Mucosa of rectum (tissue), 2 donors: ENCODE results near the gene VGLL2.

Experiments used
- H3K27ac ChIP-seq, 2 donors: one replicate each; pipeline ENCODE4 v1.7.0; 2013; ENCODE audit warnings: inconsistent platforms in 2 of 2, low read depth in 2 of 2, low read length in 2 of 2
- H3K27me3 ChIP-seq, 2 donors: one replicate each; pipeline ENCODE4 v1.7.0; 2013; ENCODE audit warnings: low read length in 2 of 2; ENCODE audit not compliant: control insufficient read depth in 2 of 2, insufficient read depth in 2 of 2
- H3K36me3 ChIP-seq, 2 donors: one replicate each; pipeline ENCODE4 v1.7.0; 2013; ENCODE audit warnings: low read length in 2 of 2; ENCODE audit not compliant: control insufficient read depth in 2 of 2, insufficient read depth in 2 of 2
- H3K4me1 ChIP-seq, 2 donors: one replicate each; pipeline ENCODE4 v1.7.0; 2013; ENCODE audit warnings: low read length in 2 of 2, mild to moderate bottlenecking in 1 of 2; ENCODE audit not compliant: control insufficient read depth in 2 of 2, insufficient read depth in 2 of 2
- H3K4me3 ChIP-seq, 2 donors: one replicate each; pipeline ENCODE4 v1.7.0; 2013; ENCODE audit warnings: low read length in 2 of 2
- H3K9ac ChIP-seq, 2 donors: one replicate each; pipeline ENCODE4 v1.7.0; 2013; ENCODE audit warnings: low read length in 2 of 2, low read depth in 1 of 2, mild to moderate bottlenecking in 1 of 2
- H3K9me3 ChIP-seq, 2 donors: one replicate each; pipeline ENCODE4 v1.7.0; 2013; ENCODE audit warnings: low read length in 2 of 2; ENCODE audit not compliant: control insufficient read depth in 2 of 2
- donor health status: healthy.
- donor health status: Normal muscosa, but diverticular disease.

VGLL2 gene

DNA sequence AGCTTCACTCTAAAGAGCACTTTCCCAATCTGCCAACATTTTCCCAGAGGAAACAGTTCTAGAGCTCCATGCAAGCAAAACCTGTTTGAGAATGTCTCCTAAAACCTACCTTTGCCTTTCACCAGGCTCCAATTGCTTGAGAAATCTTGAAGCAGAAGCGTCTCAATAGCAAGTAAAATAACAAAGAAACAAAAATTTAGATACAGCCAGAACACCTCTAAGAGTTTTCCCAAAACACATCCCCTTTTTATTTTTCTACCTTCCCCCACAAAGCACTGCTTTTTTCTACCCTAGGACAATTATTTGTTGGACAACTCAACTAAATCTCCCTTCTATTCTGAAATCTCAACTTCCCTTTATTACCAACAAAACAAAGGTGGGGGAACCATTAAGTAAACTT, 3.6 kb downstream of the VGLL2 start:
- Histone ChIP-seq H3K27me3 (peaks cover 73 to 87% of the 10 kb centered on the region in 2 donors), H3K4me3 (no peak overlapping the region), H3K9ac (no peak overlapping the region), H3K4me1 (peaks cover 10 to 16% of the 10 kb centered on the region in 2 donors), H3K27ac (no peak overlapping the region), H3K9me3 (no peaks in the 10 kb centered on the region), H3K36me3 (no peaks in the 10 kb centered on the region)

DNA sequence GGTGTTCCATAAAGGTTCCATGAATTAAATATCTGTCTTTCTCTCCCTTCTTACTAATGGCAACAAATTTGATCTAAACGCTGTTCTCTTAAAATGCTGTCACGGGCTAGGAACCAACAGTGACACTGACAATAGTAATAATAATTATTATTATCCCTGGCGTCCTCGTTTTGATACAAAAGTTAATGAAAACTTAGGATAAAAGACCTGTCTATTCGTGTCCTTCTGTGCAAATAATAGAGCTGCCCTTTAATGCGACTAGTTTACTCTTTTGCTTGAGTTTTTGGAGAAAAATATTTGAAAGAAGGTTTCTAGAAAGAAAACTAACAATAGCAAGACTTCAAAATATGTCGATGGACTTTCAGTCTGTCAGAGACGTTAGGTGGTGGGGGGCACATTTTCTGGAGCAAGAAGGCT, 4.3 kb downstream of the VGLL2 start:
- Histone ChIP-seq H3K27ac (no peak overlapping the region), H3K36me3 (no peaks in the 10 kb centered on the region), H3K4me3 (no peak overlapping the region), H3K9me3 (no peaks in the 10 kb centered on the region), H3K27me3 (peaks cover 69 to 85% of the 10 kb centered on the region in 2 donors), H3K4me1 (peaks cover 10 to 14% of the 10 kb centered on the region in 2 donors), H3K9ac (no peak overlapping the region)

DNA sequence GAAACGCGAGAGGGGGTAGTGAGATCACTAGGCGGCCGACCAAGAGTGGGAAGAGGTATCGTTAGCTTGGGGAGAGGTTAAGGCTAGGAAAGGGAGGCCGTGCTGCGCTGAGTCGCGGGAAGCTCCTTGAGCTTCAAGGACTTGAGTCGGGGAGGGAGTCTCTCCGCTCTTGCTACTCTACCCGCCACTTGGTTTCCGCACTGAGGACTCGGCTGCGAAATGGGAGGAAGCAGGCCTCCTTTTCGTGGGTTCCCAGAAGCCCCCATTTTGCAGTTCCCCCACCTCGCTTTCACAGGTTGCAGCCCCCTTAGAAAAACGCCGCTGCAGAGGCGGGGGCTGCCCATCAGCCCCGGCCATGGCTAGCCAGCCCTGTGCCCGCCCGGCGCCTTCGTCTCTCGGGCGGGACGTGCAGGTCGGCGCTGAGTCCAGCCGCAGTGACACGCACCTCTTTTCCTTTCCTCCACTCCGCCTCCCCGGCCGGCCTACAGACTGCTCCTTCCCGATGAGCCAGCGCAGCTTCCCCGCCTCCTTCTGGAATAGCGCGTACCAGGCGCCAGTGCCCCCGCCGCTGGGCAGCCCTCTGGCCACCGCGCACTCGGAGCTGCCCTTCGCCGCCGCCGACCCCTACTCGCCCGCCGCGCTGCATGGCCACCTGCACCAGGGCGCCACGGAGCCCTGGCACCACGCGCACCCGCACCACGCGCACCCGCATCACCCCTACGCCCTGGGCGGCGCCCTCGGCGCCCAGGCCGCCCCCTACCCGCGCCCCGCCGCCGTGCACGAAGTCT, 4.9 kb downstream of the VGLL2 start:
- Histone ChIP-seq H3K27me3 (peaks cover 64 to 87% of the 10 kb centered on the region in 2 donors), H3K4me3 (peak overlapping the region; percentile 20 to 41)

DNA sequence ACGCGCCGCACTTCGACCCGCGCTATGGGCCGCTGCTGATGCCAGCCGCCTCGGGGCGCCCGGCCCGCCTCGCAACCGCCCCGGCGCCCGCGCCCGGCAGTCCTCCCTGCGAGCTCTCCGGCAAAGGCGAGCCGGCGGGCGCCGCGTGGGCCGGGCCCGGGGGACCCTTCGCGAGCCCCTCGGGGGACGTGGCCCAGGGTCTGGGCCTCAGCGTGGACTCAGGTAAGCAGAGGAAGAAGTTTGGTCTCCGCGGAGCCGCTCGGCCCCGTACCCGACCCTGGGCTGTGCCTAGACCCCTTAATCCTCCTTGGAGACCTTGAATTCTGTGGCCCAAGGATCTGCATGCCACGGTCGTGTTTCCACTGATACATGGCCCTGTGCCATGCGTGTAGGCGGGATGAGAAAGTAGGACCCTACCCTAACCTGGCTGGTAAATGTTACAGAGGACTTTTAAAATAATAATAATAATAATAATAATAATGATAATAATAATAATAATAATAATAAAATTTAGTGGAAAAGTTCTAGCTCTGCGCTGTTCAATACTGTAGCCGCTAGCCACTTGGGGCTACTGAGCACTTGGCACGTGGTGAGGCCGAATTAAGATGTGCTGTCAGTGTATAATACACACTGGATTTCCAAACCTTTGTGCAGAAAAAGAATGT, 5.6 kb downstream of the VGLL2 start:
- Histone ChIP-seq H3K27ac (no peak overlapping the region), H3K4me3 (no peak overlapping the region), H3K9ac (no peak overlapping the region), H3K27me3 (peaks cover 60 to 87% of the 10 kb centered on the region in 2 donors), H3K9me3 (no peaks in the 10 kb centered on the region), H3K36me3 (no peaks in the 10 kb centered on the region), H3K4me1 (peaks cover 5 to 6% of the 10 kb centered on the region in 2 donors)

More for the DNA sequence above, 4.9 kb downstream of the VGLL2 start:
- Histone ChIP-seq H3K4me1 (peaks cover 9 to 10% of the 10 kb centered on the region in 2 donors), H3K9ac (no peak overlapping the region), H3K27ac (no peak overlapping the region), H3K9me3 (no peaks in the 10 kb centered on the region), H3K36me3 (no peaks in the 10 kb centered on the region)

DNA sequence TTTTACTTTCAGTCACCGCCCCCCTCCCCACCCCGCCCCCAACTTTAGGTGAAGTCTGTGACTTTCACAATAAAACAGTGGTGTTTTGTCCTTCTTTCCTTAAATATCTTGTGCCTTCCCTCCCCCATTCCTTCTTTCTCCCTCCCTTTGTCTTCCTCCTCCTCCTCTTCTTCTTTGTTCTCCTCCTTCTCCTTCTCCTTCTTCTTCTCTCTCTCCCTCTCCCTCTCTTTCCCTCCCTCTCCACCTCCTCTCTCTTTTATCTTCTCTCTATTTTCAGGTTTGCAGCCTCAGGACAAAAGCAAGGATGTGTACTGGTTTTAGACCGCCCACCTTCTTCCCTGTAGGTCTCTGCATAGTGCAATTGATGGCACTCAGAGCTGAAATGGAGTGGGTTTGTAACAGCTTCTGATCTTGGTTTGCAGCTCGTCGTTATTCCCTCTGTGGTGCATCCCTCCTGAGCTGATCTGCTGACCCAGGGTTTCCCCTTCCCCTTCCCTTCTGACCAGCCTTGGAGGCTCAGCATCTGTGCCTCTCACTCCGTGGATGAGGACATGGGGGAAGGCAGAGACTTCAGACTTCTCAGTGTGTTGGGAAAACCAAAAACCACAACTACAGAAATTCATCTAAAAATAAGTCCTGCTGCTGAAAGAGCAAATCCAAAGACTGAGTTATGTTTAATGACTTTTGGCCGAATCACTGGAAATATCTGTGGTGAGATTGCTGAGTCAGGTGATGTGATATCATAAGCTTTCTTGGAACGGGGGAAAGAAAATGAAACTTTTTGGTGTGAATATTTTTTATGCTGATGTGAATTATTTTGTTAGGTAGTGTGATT, 6.9 kb downstream of the VGLL2 start:
- Histone ChIP-seq H3K27ac (no peak overlapping the region), H3K36me3 (no peaks in the 10 kb centered on the region), H3K9me3 (no peaks in the 10 kb centered on the region), H3K9ac (no peak overlapping the region), H3K4me1 (peaks cover 4 to 5% of the 10 kb centered on the region in 2 donors), H3K4me3 (no peak overlapping the region), H3K27me3 (peaks cover 47 to 79% of the 10 kb centered on the region in 2 donors)

DNA sequence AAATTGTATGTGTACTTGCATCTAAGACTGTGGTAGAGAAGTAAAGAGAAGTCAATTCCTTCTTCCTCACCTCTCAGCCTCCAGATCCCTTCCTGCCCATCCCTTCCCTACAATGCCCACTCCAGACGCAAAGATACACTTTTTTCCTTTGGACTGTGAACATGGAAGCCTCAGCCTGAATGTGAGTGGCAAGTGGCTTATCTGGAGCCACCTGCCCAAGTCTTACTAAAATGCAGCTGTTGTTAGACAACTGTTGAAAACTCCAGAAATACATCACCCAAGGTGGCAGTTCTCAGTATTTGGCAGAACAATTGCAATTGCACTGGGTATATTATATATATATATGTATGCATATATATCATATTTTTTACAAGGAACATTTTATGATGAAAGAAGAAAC, 7.5 kb downstream of the VGLL2 start:
- H3K27me3 ChIP-seq: peaks cover 41 to 76% of the 10 kb centered on the region in 2 donors

DNA sequence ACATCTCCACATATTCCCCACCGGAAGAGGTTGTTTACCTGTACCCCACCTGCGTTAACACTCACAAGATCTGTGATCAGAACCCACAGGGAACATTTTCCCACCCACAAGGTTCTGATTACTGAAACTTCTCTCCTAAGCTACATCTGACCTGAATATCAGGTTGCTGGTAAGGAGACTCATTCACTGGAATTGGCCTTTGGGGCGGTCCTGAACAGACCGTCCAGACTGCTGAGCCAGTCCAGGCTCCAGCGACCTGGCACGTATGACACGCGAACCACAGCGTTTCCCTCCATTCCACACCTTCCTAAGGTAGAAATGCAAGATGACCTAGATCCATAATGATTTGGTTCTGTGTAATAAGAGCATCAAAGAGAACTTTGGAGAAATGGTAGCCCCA, 9.8 kb downstream of the VGLL2 start:
- Histone ChIP-seq H3K4me3 (no peak overlapping the region), H3K9ac (no peak overlapping the region), H3K27ac (no peak overlapping the region), H3K4me1 (peaks cover under 1 to 1% of the 10 kb centered on the region in 2 donors), H3K36me3 (no peaks in the 10 kb centered on the region), H3K27me3 (peaks cover 20 to 59% of the 10 kb centered on the region in 2 donors), H3K9me3 (no peaks in the 10 kb centered on the region)

More for the DNA sequence above, 7.5 kb downstream of the VGLL2 start:
- H3K27ac ChIP-seq: no peak overlapping the region
- H3K4me1 ChIP-seq: peaks cover 4 to 5% of the 10 kb centered on the region in 2 donors
- no peaks in the 10 kb centered on the region for H3K36me3 ChIP-seq
- no peak overlapping the region for H3K4me3 ChIP-seq
- H3K9me3 ChIP-seq: no peaks in the 10 kb centered on the region
- no peak overlapping the region for H3K9ac ChIP-seq

DNA sequence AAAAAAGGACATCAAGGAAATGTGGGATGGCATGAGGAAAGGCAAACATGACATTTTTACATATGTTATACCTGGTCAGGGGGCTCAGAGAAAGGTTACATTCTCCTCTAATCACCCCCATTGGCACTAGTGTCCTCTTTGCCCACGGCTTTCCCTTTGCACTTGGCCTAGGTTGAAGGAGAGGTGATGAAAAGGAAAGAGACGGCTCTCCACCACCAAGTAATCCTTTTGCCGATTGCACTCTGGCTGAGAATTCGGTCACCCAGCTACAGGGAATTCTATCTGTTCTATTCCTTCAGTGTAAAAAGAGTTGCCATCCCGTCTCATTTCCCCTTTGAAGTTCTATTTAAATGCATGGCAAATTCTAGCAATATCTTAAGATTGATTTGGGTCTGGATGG, 10.4 kb downstream of the VGLL2 start:
- H3K27ac ChIP-seq: no peak overlapping the region
- H3K9me3 ChIP-seq: no peaks in the 10 kb centered on the region
- H3K27me3 ChIP-seq: peaks cover 20 to 56% of the 10 kb centered on the region in 2 donors
- no peak overlapping the region for H3K4me3 ChIP-seq
- H3K36me3 ChIP-seq: no peaks in the 10 kb centered on the region
- no peak overlapping the region for H3K9ac ChIP-seq
- H3K4me1 ChIP-seq: no peaks in the 10 kb centered on the region

DNA sequence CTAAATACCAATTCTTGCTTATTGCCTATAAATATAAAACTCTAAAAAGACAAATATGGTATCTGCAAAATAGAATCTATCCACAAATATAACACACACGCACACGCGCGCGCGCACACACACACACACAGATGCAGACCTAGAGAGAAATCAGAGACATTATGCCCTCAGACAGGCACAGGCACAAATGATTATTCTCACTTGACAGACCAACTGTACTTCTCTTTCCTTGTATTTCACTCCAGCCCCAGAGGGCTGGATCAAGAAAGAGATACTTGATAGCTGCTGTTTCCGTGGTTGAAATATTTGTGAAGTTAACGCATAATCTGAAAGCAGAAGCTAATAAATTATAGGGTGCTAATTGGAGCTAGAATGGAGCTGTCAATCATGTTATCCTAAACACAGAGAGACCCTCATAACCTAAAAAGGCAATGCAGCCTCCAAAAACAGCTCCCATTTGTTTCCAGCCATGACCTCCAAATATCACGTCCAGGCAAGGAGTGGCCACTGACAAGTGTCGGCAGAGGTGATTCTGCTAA, 11.5 kb downstream of the VGLL2 start:
- H3K9me3 ChIP-seq: no peaks in the 10 kb centered on the region
- no peak overlapping the region for H3K4me3 ChIP-seq
- no peaks in the 10 kb centered on the region for H3K4me1 ChIP-seq
- peaks cover 17 to 46% of the 10 kb centered on the region in 2 donors for H3K27me3 ChIP-seq
- H3K27ac ChIP-seq: no peak overlapping the region
- no peak overlapping the region for H3K9ac ChIP-seq
- no peaks in the 10 kb centered on the region for H3K36me3 ChIP-seq
